Ramos (cell line): ENCODE data around the gene RTP1.
"Not testable (repeated sequence)": the region's sequence is repeated elsewhere in the genome, so short reads cannot be mapped to it uniquely, and the experiment has no call there.

ENCODE experiments used
- in situ Hi-C: fragments of 300-500 bp; cut with MboI; formaldehyde crosslinking; loops from one replicate; pipeline ENCODE4 v1.14.3; 2022; ENCODE audit warnings: low sequenced_read_pairs; ENCODE audit not compliant: unreplicated experiment

RTP1 gene

GRCh38 chr3:187197335-187197649 lies at the start of gene RTP1:
Gene RTP1, plus strand, starts transcription at chr3:187197486. Its CDS starts 30 bp downstream, at chr3:187197516.
- in situ Hi-C loops = no loop called here

- in situ Hi-C loops = no loop called here
These were observed 47.1 kb upstream of the RTP1 start for GRCh38 chr3:187150186-187150585.

- in situ Hi-C loops = no loop called here
These were observed 46.7 kb upstream of the RTP1 start for GRCh38 chr3:187150599-187150998.

- in situ Hi-C loops = loop anchor here (5.0 to 10.0 kb wide), 3 partner anchors 49 to 547 kb away; partner anchors contain the start of gene AHSG
These were observed 35.7 kb upstream of the RTP1 start for GRCh38 chr3:187161556-187161955.

- in situ Hi-C loops = loop anchor here (5.0 to 10.0 kb wide), 3 partner anchors 50 to 548 kb away; partner anchors contain the start of gene AHSG
These were observed 34.9 kb upstream of the RTP1 start for GRCh38 chr3:187162265-187162953.

- in situ Hi-C loops = loop anchor here (10.0 kb wide), 1 partner anchor 550 kb away; the partner anchor contains the start of gene AHSG
These were observed 32.1 kb upstream of the RTP1 start for GRCh38 chr3:187165144-187165543.

- in situ Hi-C loops = loop anchor here (10.0 kb wide), 1 partner anchor 552 kb away; the partner anchor contains the start of gene AHSG
These were observed 30.5 kb upstream of the RTP1 start for GRCh38 chr3:187166750-187167149.

GRCh38 chr3:187167777-187168176 lies 29.5 kb upstream of the RTP1 start:
- in situ Hi-C loops = loop anchor here (10.0 kb wide), 1 partner anchor 553 kb away; the partner anchor contains the start of gene AHSG

GRCh38 chr3:187169231-187169960 lies 27.9 kb upstream of the RTP1 start:
- in situ Hi-C loops = loop anchor here (10.0 kb wide), 1 partner anchor 555 kb away; the partner anchor contains the start of gene AHSG

- in situ Hi-C loops = not testable (repeated sequence)
These were observed 26.4 kb upstream of the RTP1 start for GRCh38 chr3:187170911-187171310.

- in situ Hi-C loops = no loop called here
These were observed 24.4 kb upstream of the RTP1 start for GRCh38 chr3:187172929-187173328.

- in situ Hi-C loops = no loop called here
These were observed 15.7 kb upstream of the RTP1 start for GRCh38 chr3:187181454-187182170.

- in situ Hi-C loops = no loop called here
These were observed 13.9 kb upstream of the RTP1 start for GRCh38 chr3:187183210-187183862.

GRCh38 chr3:187183903-187184302 lies 13.4 kb upstream of the RTP1 start:
- in situ Hi-C loops = no loop called here

GRCh38 chr3:187185759-187186158 lies 11.5 kb upstream of the RTP1 start:
- in situ Hi-C loops = no loop called here

- in situ Hi-C loops = no loop called here
These were observed 10.9 kb upstream of the RTP1 start for GRCh38 chr3:187186375-187186774.

GRCh38 chr3:187186801-187187421 lies 10.4 kb upstream of the RTP1 start:
- in situ Hi-C loops = no loop called here

GRCh38 chr3:187188931-187189330 lies 8.4 kb upstream of the RTP1 start:
- in situ Hi-C loops = no loop called here

GRCh38 chr3:187191271-187191670 lies 6.0 kb upstream of the RTP1 start:
- in situ Hi-C loops = no loop called here

GRCh38 chr3:187193181-187193580 lies 4.1 kb upstream of the RTP1 start:
- in situ Hi-C loops = no loop called here
